Astrocyte (in vitro differentiated cells and primary cell): ENCODE measurements around the gene PGC. TPM values are rescaled to one million over a fixed set of nuclear protein-coding genes. Genes with fewer than 3 reads are reported as not detected.

Experiments
- DNase-seq: peaks from one replicate; pipeline ENCODE4 v3.0.0-alpha.2; 2010; ENCODE audit warnings: low read depth
- FAIRE-seq: peaks from 2 replicates; lab custom pipeline; 2011; peaks lifted over from hg19 to GRCh38; lab: Jason Lieb, UNC
- H2AFZ ChIP-seq: 2 replicates; pipeline ENCODE4 v1.6.0; 2012; ENCODE audit warnings: low read depth, low read length, inconsistent platforms
- H3K27ac ChIP-seq: 2 replicates; pipeline ENCODE4 v1.5.1; 2011; ENCODE audit warnings: low read depth, low read length, inconsistent platforms
- H3K27me3 ChIP-seq: 2 replicates; pipeline ENCODE4 v1.6.0; 2011; ENCODE audit warnings: low read length, inconsistent platforms; ENCODE audit not compliant: insufficient read depth
- H3K36me3 ChIP-seq: 2 replicates; pipeline ENCODE4 v1.5.1; 2011; ENCODE audit warnings: low read length, inconsistent platforms; ENCODE audit not compliant: insufficient read depth
- H3K4me1 ChIP-seq: 2 replicates; pipeline ENCODE4 v1.5.1; 2011; ENCODE audit warnings: low read length, inconsistent platforms; ENCODE audit not compliant: insufficient read depth
- H3K4me2 ChIP-seq: 2 replicates; pipeline ENCODE4 v1.6.0; 2012; ENCODE audit warnings: low read length, inconsistent platforms
- H3K4me3 ChIP-seq: 2 replicates; pipeline ENCODE4 v1.5.1; 2011; ENCODE audit warnings: low read depth, mild to moderate bottlenecking, low read length, inconsistent platforms; ENCODE audit not compliant: insufficient read depth
- H3K79me2 ChIP-seq: 2 replicates; pipeline ENCODE4 v1.6.0; 2012; ENCODE audit warnings: mild to moderate bottlenecking, low read length, inconsistent platforms; ENCODE audit not compliant: insufficient read depth
- H3K9ac ChIP-seq: 2 replicates; pipeline ENCODE4 v1.6.0; 2012; ENCODE audit warnings: mild to moderate bottlenecking, low read length, inconsistent platforms
- H3K9me3 ChIP-seq: 2 replicates; pipeline ENCODE4 v1.5.1; 2012; ENCODE audit warnings: low read depth, mild to moderate bottlenecking, low read length, inconsistent platforms; ENCODE audit not compliant: insufficient read depth
- H4K20me1 ChIP-seq: 2 replicates; pipeline ENCODE4 v1.6.0; 2012; ENCODE audit warnings: low read length, inconsistent platforms; ENCODE audit not compliant: insufficient read depth
- H3K27ac Mint-ChIP-seq: one replicate; pipeline ENCODE4 v1.8.0; 2021; ENCODE audit warnings: mild to moderate bottlenecking, mixed read lengths; ENCODE audit not compliant: unreplicated experiment
- H3K27me3 Mint-ChIP-seq: one replicate; pipeline ENCODE4 v1.8.0; 2021; ENCODE audit warnings: low read depth, mixed read lengths; ENCODE audit not compliant: unreplicated experiment
- H3K36me3 Mint-ChIP-seq: one replicate; pipeline ENCODE4 v1.8.0; 2021; ENCODE audit warnings: low read depth, mixed read lengths; ENCODE audit not compliant: unreplicated experiment
- H3K4me1 Mint-ChIP-seq: one replicate; pipeline ENCODE4 v1.8.0; 2021; ENCODE audit warnings: low read depth, mixed read lengths; ENCODE audit not compliant: unreplicated experiment
- H3K4me3 Mint-ChIP-seq: one replicate; pipeline ENCODE4 v1.8.0; 2021; ENCODE audit warnings: mild to moderate bottlenecking, moderate library complexity, mixed read lengths; ENCODE audit not compliant: unreplicated experiment
- H3K9me3 Mint-ChIP-seq: one replicate; pipeline ENCODE4 v1.8.0; 2021; ENCODE audit warnings: mild to moderate bottlenecking, mixed read lengths; ENCODE audit not compliant: unreplicated experiment
- CTCF ChIP-seq: IDR thresholded peaks from 2 replicates; pipeline ENCODE4 v1.5.1; 2011; ENCODE audit warnings: low read depth, mild to moderate bottlenecking, inconsistent platforms, low read length, moderate library complexity; ENCODE audit not compliant: insufficient read depth
- EZH2 ChIP-seq: IDR thresholded peaks from 2 replicates; pipeline ENCODE4 v1.6.1; 2012; ENCODE audit warnings: mild to moderate bottlenecking, low read length, inconsistent platforms; ENCODE audit not compliant: insufficient read depth
- total RNA-seq: library from RNA; stranded (reverse); gene quantifications from 2 replicates; pipeline ENCODE4 v1.2.1, GENCODE V29; 2021

The PGC gene
- total RNA-seq, 1 donor from 2014 or later: not detected

- Histone ChIP-seq H3K36me3 (no peaks in the 10 kb centered on the region), H3K9me3 (no peaks in the 10 kb centered on the region), H4K20me1 (peaks cover 14% of the 10 kb centered on the region), H3K9ac (no peak overlapping the region), H3K79me2 (peaks cover 6% of the 10 kb centered on the region), H3K4me2 (no peak overlapping the region), H3K4me1 (peaks cover 22% of the 10 kb centered on the region), H3K4me3 (no peak overlapping the region), H3K27me3 (no peaks in the 10 kb centered on the region), H3K27ac (no peak overlapping the region), H2AFZ (no peak overlapping the region)
- DNase-seq (no peak), FAIRE-seq (no peak)
- Mint-ChIP-seq H3K27me3 (peaks cover 32% of the 10 kb centered on the region), H3K4me1 (peaks cover 10% of the 10 kb centered on the region), H3K36me3 (no peaks in the 10 kb centered on the region), H3K9me3 (no peaks in the 10 kb centered on the region), H3K4me3 (no peak overlapping the region), H3K27ac (no peak overlapping the region)
- TF ChIP-seq CTCF: no peak
- TF ChIP-seq EZH2: no peak
These were observed 18.2 kb downstream of the PGC start for GRCh38 chr6:41728954-41729353.

- H3K27ac Mint-ChIP-seq: no peak overlapping the region
- H4K20me1 ChIP-seq: peaks cover 11% of the 10 kb centered on the region
- H3K4me3 Mint-ChIP-seq: no peak overlapping the region
- no peak overlapping the region for H3K4me3 ChIP-seq
- peaks cover 22% of the 10 kb centered on the region for H3K4me1 ChIP-seq
- peaks cover 32% of the 10 kb centered on the region for H3K27me3 Mint-ChIP-seq
- H3K9me3 ChIP-seq: no peaks in the 10 kb centered on the region
- peaks cover 6% of the 10 kb centered on the region for H3K79me2 ChIP-seq
- H3K27me3 ChIP-seq: no peaks in the 10 kb centered on the region
- no peak overlapping the region for H3K27ac ChIP-seq
- DNase-seq: no peak
- TF ChIP-seq CTCF (no peak), EZH2 (no peak)
- H3K4me2 ChIP-seq: no peak overlapping the region
- H3K9ac ChIP-seq: no peak overlapping the region
- no peaks in the 10 kb centered on the region for H3K36me3 Mint-ChIP-seq
- no peaks in the 10 kb centered on the region for H3K9me3 Mint-ChIP-seq
- H3K4me1 Mint-ChIP-seq: peaks cover 15% of the 10 kb centered on the region
- H3K36me3 ChIP-seq: no peaks in the 10 kb centered on the region
- FAIRE-seq: no peak
- no peak overlapping the region for H2AFZ ChIP-seq
These were observed 18.9 kb downstream of the PGC start for GRCh38 chr6:41728073-41728936.

DNA sequence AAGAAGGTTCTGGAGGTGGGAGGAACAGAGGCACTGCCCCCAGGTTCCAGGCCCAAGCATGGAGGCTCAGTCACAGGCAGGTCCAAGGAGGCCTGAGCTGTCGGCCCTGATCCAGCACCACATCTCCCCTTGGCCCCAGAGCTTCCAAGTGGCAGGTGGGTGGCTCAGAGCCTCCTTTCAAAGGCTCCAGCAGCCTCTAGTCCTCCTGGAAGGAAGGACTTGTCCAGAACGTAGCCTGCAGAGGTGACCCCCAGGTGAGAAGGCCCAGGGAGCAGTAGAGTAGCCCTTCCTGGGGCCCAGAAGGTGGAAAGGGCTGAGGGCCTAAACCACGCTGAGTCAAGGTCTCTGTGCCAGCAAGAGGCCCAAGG, 19.5 kb downstream of the PGC start:
- DNase-seq (no peak), FAIRE-seq (no peak)
- Histone ChIP-seq H4K20me1 (peaks cover 10% of the 10 kb centered on the region), H3K79me2 (peaks cover 6% of the 10 kb centered on the region), H3K4me2 (no peak overlapping the region), H3K9me3 (no peaks in the 10 kb centered on the region), H3K27me3 (no peaks in the 10 kb centered on the region), H3K27ac (no peak overlapping the region), H2AFZ (no peak overlapping the region), H3K4me3 (no peak overlapping the region), H3K4me1 (peaks cover 22% of the 10 kb centered on the region), H3K36me3 (no peaks in the 10 kb centered on the region), H3K9ac (no peak overlapping the region)
- no peaks in the 10 kb centered on the region for H3K9me3 Mint-ChIP-seq
- no peaks in the 10 kb centered on the region for H3K36me3 Mint-ChIP-seq
- TF ChIP-seq CTCF: no peak
- no peak for TF ChIP-seq EZH2
- H3K4me1 Mint-ChIP-seq: peaks cover 20% of the 10 kb centered on the region
- H3K27me3 Mint-ChIP-seq: peaks cover 32% of the 10 kb centered on the region
- no peak overlapping the region for H3K27ac Mint-ChIP-seq
- H3K4me3 Mint-ChIP-seq: no peak overlapping the region
